Esophagus muscularis mucosa (tissue), 3 donors: ENCODE data around the gene REC114.

Experiments used
- POLR2A ChIP-seq: fragments of 450-650 bp; IDR thresholded peaks from one replicate; pipeline ENCODE4 v1.6.1; 2017; ENCODE audit warnings: antibody characterized with exemption, moderate library complexity, mild to moderate bottlenecking, low read depth
- TF ChIP-seq, protein P1 (sequence below), 3 experiments: fragments of 200-600 bp in 2 of 3; fragments of 450-650 bp in 1 of 3; sonication (generic) in 2 of 3; IDR thresholded peaks; one replicate each; pipeline ENCODE4 v1.5.1; 2017 to 2019; ENCODE audit warnings: antibody characterized with exemption in 3 of 3, mild to moderate bottlenecking in 2 of 3, moderate library complexity in 1 of 3

DNA sequence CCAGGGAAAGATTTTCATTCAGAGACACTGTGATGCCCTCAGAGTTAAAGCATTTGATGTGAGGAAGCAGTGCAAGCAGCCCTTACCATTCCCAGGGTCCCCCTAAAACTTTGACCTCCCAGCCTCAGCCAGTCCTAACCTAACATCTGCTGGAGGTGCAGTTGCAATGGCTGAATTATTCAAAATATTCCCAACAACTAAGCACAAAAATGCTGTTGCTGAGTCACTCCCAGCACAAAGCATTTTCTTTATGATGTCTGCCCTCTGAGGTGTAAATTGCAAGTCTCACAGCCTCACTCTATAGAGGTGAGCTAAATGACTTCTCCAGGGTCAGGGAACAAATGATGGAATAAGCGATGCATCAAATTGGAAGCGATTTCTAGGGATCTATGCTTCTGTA, 6.4 kb upstream of the REC114 start:
- TF ChIP-seq POLR2A, result no peak
- TF ChIP-seq, protein P1, sequence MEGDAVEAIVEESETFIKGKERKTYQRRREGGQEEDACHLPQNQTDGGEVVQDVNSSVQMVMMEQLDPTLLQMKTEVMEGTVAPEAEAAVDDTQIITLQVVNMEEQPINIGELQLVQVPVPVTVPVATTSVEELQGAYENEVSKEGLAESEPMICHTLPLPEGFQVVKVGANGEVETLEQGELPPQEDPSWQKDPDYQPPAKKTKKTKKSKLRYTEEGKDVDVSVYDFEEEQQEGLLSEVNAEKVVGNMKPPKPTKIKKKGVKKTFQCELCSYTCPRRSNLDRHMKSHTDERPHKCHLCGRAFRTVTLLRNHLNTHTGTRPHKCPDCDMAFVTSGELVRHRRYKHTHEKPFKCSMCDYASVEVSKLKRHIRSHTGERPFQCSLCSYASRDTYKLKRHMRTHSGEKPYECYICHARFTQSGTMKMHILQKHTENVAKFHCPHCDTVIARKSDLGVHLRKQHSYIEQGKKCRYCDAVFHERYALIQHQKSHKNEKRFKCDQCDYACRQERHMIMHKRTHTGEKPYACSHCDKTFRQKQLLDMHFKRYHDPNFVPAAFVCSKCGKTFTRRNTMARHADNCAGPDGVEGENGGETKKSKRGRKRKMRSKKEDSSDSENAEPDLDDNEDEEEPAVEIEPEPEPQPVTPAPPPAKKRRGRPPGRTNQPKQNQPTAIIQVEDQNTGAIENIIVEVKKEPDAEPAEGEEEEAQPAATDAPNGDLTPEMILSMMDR (IDR thresholded peaks at IDR 0.05), result no peak
